CD4-positive, alpha-beta T cell treated with Interleukin-17A for 4 hours (primary cell): ENCODE measurements around the gene CSMD2.

Experiments used
- DNase-seq: peaks from one replicate; pipeline ENCODE4 v3.0.0-alpha.2; 2020; ENCODE audit warnings: mixed read lengths

CSMD2 gene

DNA sequence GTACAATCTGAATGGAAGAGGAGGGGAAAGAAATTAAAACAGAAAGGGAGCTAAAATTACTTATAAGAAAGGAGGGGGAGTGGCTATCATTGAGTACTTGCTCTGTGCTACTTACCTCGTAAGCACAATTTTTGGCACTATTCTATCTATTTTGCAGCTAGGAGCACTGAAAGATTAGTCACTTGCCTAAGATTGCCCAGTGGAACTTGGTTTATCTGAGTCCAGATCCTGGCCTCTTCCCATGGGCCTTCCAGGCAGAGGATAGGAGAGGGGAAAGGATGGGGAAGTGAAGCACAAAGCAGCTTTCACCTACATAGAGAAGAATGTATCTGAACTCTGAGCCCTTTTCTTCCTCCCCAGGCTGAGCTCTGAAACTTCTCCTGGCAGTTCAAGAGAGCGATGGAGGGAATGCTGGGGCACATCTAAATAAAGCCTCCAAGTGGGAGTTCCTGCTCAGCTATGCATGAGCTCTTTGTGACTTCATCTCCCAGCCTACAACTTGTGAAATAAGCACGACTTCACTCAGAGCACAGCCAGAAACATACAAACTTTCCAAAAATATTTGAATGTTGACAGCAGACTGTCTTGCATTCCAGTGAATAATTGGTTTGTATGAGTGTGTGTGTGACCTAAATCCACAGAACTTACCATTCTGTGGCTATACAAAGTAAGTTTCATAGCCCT lies 271.7 kb downstream of the CSMD2 start:
- no peak for DNase-seq

DNA sequence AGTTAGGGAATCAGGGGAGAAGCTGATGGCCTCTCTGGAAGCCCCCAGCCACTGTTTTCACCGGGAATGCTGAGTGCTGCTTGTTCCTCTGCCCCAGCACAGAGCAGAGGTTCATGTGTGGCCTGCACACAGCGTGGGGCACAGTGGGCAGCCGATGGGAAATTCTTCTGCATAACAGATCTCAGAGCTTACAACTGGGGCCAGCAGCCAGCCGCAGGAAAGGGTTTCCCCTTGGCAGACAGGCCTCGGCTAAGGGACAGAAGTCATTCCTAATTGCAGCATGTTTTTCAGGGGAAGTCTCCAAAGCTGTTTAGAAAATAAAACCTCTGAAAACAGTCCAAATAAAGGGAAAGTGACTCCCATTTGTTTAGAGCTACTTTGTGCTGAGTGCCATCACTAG lies 278.5 kb downstream of the CSMD2 start:
- DNase-seq: no peak

DNA sequence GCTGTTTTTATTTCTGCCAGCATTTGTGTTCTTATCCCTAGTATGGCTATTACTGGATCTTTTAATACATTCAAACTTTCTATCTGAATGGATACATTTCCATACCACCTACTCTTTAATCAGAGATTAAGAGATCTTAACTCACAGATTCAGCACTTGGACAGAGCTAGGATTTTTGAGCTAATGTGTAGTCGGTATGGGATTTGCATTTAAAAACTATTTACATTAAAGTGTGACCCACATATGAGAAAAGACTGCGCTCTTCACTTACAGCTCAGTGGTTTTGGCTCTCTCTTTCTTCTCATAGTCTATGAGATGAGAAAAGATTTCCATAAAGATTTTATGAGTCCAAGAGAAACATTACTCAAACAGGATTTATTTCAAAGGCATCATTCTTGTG lies 284.7 kb downstream of the CSMD2 start:
- DNase-seq: no peak

DNA sequence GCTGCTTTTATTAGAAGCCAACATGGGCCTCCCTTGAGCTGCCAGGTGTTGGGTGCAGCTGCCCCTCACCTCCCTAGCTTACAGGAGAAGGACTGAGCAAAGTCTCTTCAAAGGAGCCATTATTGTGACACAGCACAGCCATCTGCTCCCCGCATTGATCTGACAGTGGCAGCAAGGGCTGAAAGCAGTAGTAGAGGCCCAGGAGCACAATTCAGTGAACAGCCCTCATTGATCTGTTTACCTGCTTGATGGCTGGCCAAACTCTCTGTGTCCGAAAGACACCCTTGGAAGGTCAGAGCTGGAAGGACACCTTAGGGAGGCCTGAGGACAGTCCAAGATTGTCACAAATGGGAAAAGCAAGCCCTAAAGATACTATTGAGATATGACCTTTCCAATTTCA lies 286.6 kb downstream of the CSMD2 start:
- no peak for DNase-seq

DNA sequence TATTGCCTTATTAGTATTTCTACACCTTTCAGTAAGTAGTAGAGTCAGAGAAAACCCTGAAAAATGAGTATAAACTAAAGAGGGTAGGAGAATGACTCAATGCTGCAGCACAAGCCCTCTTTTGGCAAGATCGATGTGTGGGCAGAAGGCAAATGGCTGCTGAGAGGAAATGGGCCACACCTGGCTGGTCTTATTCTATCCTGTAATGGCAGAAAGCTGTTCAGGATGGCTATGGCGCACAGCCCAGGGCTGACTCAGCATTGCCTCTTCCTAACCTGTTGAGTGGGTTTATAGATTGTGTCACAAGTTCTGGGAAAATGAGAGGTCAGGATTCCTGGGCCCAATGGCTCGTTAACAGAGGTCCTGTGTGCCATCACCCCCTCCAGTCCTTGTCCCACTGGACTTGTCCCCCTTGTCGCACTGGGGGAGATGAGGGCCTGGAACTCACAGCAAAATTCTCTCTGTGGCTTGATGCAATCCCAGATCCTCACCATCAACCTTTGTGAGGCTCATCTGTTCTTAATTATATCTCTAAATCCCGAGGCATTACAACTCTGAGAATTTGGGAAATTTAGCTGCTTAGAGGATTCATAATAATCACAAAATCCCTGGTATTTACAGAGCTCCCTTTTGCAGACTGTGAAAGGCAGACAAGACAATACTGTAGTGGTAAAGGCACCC lies 287.9 kb downstream of the CSMD2 start:
- no peak for DNase-seq

DNA sequence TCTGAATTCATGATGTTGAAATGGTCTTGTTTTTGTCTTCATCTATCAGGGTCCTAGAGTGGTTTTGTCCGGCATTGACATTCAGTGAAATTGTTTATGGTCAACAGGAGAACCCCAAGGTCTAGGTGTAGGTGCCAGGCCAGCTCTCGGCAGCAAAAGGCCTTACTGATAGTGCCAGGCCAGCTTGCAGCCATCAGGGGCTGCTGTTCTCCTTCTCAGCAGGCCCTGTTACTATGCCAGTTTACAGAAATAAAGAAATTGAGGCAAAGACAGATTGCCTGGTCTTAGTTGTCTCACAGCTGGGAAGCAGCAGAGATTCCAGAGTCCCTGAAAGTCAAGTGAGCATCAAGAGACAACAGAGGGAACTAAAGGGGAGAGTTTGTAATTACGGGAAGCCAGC lies 289.2 kb downstream of the CSMD2 start:
- DNase-seq: no peak

DNA sequence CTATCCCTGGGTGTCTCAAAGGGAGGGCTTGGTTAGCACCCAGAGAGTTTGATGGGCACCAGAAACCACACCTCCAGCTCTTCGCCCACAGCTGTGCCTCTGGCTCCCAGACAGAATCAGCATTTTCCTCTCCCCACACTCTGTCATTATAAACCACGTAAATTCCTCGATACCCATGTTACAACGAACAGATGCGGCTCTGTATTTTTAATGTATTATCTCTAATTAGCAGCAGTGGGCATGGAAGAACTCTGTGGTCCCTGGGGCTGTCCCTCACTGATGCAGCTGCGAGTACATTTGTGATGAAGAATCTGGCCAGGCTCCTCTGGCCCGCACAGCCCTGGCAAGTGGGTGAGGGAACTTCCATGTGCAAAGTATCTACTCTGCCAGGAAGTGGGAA lies 290.4 kb downstream of the CSMD2 start:
- DNase-seq: no peak

DNA sequence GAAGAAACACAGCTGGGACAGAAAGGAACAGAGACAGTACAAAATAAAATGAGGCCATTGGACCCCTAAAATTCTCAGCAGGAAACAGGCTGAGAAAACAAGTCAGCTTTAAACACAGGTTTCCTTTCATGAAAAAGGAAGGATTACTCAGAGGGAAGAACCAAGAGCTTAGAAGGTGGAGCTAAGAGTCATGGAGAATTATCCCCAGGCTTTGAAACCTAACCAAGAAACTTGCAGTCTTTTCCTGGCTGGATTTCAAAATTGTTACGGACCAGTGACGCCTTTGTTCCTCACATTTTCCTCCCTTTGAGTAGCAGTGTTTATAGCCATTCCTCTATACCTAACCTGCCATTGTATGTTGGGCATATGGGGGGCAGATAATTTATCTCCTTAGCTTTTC lies 292.3 kb downstream of the CSMD2 start:
- no peak for DNase-seq

DNA sequence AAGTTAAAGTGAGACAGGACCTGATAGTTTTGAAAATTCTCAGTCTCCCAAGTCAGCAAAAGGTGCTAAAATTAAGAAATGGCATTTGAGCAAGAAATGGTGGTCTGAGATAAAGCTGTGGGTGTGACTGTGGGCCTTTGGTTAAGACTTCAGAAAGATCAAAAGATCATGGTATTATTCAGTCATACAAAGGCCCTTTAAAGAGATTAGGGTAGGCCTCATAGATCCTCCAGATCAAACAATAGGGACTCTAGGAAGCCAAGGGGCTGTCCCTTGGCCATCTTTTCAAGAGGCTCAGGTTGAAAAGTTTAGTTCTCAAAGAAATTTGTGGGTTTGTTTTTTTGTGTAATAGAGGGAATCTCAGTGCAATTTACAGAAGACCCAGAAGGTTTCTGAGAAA lies 292.8 kb downstream of the CSMD2 start:
- no peak for DNase-seq

DNA sequence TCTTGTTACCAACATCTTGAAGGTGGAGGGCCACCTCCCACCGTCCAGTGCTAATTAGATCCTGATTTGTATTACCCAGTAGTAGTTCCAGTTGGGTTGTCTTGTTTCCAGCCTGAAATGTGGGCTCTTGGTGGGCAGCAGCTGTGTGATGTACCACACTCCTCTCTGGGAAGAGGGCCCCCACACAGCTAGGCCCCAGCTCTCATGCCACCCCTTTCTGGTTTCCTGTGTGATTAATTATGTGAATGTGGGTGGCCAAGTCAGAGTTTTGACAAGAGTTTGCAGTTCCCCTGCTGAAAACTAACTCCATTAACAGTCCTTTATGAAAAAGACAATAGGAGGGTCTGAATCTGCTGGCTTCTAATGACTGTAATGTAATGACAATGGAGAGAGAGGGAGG lies 297.3 kb downstream of the CSMD2 start:
- no peak for DNase-seq

DNA sequence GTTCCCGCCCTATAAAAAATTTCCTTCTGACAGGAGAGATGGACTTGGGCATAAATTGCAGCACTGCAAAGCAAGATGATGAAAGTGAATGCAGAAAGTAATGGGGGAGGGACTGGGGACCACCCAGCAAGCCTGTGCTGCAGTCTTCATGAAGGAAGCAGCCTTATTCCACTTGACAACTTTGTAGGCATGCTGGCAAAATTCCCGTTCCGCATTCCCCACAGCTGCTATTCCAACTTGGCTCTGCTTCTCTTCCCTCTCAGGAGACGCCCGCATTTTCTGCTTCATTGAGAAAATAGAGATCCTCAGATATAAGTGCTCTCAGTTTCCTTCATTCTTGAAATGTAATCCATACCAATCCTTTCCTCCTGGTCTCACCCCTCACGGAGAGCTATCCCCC lies 298.7 kb downstream of the CSMD2 start:
- DNase-seq: no peak

DNA sequence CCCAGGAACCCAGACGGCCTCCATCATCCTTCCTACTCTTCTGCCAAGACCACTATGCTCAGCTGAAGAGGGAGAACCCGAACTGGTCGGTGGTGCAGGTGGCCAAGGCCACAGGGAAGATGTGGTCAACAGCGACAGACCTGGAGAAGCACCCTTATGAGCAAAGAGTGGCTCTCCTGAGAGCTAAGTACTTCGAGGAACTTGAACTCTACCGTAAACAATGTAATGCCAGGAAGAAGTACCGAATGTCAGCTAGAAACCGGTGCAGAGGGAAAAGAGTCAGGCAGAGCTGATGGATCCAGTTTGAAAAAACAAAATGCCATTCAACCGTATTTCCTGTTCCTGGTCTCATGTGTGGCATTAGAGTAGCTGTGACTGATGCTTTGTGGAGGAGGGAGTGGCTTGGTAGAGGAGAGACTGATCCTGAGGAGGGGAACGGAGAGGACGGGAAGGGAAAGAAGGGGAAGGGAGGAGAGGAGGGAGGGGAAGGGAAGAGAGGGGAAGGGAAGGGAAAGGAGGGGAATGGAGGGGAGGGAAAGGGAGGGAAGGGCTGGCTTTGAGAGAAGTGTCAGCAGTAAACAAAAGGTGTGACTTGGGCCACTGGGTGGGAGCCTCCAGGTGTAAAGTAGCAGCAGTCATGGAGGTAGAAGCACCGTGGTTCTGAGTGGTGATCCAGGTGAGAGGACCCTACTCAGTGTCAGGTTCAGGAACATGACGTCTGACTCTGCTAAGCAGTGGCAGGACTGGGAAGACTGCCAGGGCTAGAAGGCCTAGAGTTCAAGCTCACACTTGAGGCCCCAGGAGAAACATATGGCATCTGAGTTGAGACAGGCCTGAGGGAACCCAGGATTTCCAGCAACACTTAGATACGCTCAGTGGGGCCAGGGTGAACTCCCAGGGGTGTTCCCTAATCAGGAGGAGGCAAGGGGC lies 300.3 kb downstream of the CSMD2 start:
- no peak for DNase-seq

DNA sequence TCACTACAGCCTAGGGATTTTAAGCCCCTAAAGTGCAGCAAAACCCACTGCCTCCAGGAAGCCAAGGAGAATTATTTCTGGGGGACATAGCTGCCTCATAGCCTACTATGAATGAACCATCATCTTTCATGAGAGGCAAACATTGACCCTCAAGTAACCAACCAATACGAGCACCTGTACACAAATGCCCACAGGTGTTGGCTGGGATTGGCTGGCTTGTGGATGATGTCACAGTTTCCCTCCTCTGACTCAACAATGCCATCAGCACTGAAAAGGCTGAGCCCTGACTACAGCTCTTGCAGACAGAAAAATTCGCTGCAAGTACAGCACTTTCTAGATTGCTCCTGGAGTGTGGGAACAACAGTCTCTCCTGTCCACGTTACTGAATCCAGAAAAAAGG lies 301.3 kb downstream of the CSMD2 start, which contains the start of gene HMGB4:
Gene HMGB4, plus strand, starts transcription at position 301 of the 400 bp plus-strand sequence. CDS start 113 bp downstream, outside the sequence.
- DNase-seq: no peak

DNA sequence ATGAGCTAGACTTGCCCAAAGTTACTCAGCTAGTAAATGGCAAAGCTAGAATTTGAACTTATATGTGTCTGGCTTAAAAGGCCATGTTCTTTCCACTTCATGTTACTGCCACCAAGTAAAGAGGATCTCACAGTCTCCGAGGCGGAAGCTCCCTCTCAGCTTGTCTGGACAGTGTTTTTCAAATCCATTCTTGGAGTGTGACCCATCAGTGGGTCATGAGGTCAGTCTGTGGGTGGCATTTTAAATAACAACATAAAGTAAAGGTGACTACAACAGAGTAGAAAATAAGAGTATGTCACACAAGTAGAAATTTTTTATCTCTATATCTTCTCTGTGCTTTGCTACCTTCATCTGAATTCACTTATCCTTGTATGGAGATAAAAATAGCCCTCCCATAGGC lies 304.4 kb downstream of the CSMD2 start:
- DNase-seq: no peak

DNA sequence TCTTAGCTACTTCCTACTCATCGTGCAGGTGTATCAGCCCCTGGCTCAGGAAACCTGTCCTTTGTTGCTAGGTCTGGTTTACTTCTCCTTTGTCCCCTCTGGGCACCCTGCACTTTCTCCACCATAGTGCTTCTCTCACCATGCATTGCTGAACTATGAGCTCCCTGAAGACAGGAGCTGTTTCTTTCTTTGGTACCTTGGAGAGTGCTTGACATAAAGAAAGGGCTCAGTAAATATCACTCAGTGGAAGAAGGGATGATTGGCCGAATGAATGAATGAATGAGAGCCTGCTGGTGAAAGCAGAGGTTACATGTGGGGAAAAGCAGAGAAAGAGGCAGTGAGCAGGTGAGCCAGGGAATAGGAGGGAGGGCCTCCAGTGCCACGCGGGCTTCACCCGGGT lies 310.9 kb downstream of the CSMD2 start:
- no peak for DNase-seq

DNA sequence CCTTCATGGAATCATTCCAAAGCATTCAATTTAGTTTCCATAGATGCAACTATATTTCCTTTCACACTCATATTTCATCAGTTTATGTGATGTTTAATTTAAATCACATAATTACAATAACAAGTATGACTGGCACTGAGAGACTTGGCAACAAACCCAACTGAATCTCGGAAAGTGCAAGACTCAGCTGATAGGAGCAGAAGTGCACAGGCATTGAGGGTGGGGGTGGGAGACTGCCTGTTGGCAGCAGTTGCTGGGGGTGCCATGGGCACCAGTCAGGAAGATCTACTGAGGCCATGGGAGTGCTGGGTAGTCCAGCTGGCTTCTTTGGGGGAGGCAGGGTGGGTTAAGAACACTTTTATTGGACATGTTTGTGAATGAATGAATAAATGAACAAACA lies 311.6 kb downstream of the CSMD2 start:
- DNase-seq: no peak

DNA sequence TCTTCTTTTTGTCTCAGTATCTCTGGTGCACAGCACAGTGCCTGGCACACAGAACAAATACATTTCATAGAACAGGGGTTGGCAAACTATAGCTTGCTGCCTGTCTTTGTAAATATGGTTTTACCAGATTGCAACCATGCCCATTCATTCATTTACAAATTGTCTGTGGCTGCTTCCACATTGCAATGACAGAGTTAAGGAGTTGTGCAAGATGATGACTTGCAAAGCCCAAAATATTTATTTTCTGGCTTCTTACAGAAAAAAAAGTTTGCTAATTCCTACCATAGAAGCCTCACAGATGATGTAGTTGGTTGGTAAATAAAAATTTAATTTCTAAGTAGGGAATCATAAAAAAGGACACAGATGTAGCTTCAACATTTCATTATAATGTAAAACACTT lies 312.3 kb downstream of the CSMD2 start:
- no peak for DNase-seq

DNA sequence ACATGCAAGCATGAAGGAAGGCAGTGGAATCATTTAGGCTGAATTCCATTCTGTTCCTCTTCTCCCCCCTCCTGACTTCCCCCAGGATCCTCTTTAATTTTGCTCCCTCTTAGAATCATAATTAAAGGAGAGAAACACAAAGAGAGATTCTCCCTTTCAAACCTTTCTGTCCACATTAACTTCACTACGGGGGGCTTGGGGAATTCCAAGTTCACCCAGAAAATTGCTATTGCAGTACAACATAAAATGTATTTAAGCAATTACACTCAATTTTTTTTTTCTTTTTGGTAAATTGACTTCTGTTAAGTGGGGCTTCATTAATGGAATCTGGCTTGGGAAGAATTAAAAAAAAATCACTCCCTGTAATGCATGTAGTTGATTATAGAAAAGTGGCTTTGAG lies 314.5 kb downstream of the CSMD2 start:
- DNase-seq: no peak

DNA sequence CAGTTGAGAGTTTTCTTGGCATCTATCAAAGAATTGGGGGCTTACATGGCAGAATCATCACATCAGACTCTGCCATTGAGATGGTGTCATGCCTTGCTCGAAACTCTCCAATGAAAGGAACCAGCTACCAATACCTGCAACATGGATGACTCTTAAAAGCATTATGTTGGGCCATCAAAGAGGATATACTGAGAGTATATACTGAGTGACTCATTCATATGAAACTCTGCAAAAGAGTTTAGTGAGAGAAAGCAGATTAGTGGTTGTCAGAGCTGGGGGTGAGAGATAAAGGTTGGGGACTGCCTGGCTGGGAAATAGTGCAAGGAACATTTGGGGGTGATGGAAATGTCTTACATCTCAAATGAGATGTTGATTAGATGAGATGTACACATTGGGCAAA lies 315.8 kb downstream of the CSMD2 start:
- DNase-seq: no peak

DNA sequence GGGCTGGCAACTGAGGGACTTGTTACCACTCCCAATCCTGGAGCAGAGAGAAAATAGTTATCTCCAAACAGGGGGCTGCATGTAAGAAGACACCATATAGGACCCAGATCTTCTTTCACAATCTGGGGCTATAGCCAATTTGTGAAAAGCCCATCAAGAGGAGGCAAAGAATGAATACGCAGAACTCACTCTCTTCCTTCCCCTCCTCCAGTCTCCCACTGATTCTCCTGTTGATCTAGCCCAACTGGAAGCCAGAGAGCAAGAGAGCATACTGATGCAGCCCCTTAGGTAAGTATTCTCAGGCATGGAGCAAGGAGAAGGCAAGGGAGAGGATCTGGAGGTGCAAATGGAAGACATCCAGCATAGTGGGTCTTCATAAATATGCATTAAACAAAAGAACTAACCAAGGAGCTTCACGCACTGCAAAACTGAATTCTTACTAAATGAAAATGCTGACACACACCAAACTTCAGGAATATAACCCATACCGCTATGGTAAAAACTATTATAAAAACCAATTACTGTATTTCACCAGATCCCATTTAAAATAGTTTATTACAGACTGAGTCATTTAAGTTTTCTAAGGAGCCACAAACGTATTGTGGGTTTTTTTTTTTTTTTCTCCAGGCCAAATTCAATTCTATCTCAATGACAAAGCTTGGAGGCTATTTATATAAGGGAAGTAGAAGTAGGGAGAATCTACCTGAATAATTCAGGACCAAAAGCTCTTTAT lies 316.7 kb downstream of the CSMD2 start:
- DNase-seq: no peak

DNA sequence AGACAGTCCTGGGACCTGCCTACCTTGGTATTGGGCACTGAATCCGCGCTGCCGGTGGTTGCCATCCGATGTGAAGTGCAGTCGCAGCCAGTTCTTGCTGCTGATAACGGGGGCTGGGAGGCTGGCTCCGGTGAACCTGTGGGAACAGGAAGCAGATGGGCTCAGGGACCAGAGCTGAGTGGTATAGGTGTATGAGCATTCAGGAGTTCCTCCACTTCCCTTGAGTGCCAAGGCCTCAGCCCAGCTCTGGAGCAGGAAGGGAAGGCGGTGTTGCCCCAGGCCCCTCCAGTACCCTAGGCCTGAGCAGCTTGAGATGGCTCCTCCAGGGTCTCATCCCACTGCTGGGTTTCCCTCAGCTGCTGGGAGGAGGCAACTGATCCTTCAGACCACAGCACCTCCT lies 318.2 kb downstream of the CSMD2 start:
- no peak for DNase-seq

DNA sequence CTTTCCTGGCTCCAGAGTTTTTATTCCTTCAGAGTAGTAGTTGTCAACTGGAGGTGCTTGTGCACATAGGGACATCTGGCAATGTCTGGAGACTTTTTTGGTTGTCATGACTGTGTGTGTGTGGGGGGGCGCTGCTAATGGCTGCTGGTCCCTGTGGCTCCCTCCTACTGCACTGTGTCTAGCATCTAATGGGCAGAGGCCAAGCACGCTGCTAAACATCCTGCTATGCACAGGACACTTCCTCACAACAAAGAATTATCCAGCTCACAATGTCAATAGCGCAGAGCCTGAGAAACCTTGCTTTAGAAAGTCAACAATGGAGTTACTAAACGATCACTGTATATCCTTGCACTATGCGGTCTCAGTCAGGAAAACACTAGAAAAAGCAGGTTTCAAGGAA lies 320.9 kb downstream of the CSMD2 start:
- DNase-seq: no peak

DNA sequence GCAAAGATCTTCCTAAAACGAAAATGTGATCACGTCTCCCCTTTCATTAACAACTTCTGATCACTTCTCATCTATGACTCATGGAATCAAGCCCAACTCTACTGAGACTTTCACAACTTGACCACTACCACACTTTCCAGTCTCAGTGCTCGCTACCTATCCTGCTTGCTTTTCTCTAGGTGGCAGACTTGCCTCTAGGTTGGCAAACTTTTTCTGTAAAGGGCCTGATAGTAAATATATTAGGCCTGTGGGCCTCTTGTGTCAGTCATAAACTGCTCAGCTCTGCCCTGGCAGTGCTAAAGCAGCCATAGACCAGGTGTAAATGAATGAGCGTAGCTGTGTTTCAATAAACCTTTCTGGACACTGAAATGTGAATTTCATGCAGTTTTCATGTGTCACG lies 322.7 kb downstream of the CSMD2 start:
- DNase-seq: no peak
